OCI-LY1 (cell line): ENCODE data around the gene MAP3K14.

Source experiments
- H2AFZ ChIP-seq: fragments of 200-600 bp; sonication (generic), shearing (Covaris generic); 2 replicates; pipeline ENCODE4 v1.6.0; 2014; ENCODE audit warnings: antibody characterized with exemption, mild to moderate bottlenecking, low read length
- H3F3A ChIP-seq: fragments of 200-600 bp; sonication (generic), shearing (Covaris generic); 2 replicates; pipeline ENCODE4 v1.6.0; 2014; ENCODE audit warnings: mild to moderate bottlenecking, antibody characterized with exemption, low read length, moderate library complexity; ENCODE audit not compliant: insufficient read depth
- H3K27ac ChIP-seq: fragments of 200-600 bp; sonication (generic); 2 replicates; pipeline ENCODE4 v1.5.1; 2014; ENCODE audit warnings: low read length, mixed run types, mild to moderate bottlenecking, low read depth; ENCODE audit not compliant: poor library complexity, severe bottlenecking
- H3K27me3 ChIP-seq: fragments of 200-600 bp; sonication (generic); 2 replicates; pipeline ENCODE4 v1.6.0; 2014; ENCODE audit warnings: antibody characterized with exemption, mild to moderate bottlenecking, low read length, moderate library complexity; ENCODE audit not compliant: insufficient read depth
- H3K36me3 ChIP-seq: fragments of 200-600 bp; sonication (generic); 2 replicates; pipeline ENCODE4 v1.6.1; 2014; ENCODE audit warnings: mild to moderate bottlenecking, antibody characterized with exemption, low read length, moderate library complexity, mixed read lengths; ENCODE audit not compliant: insufficient read depth
- H3K4me1 ChIP-seq: fragments of 200-600 bp; sonication (generic); 2 replicates; pipeline ENCODE4 v1.5.1; 2014; ENCODE audit warnings: mild to moderate bottlenecking, low read length, moderate library complexity; ENCODE audit not compliant: insufficient read depth, severe bottlenecking
- H3K4me2 ChIP-seq: fragments of 200-600 bp; sonication (generic), shearing (Covaris generic); 2 replicates; pipeline ENCODE4 v1.6.1; 2014; ENCODE audit warnings: low read length
- H3K4me3 ChIP-seq: fragments of 200-600 bp; sonication (generic); 2 replicates; pipeline ENCODE4 v1.5.1; 2014; ENCODE audit warnings: low read length, low read depth, mild to moderate bottlenecking, mixed read lengths; ENCODE audit not compliant: poor library complexity, severe bottlenecking
- H3K79me2 ChIP-seq: fragments of 200-600 bp; shearing (Covaris generic); 2 replicates; pipeline ENCODE4 v1.6.1; 2016; ENCODE audit warnings: mixed run types, low read length, mixed read lengths; ENCODE audit not compliant: insufficient read depth
- H3K9ac ChIP-seq: fragments of 200-600 bp; sonication (generic), shearing (Covaris generic); 2 replicates; pipeline ENCODE4 v1.6.1; 2014; ENCODE audit warnings: mild to moderate bottlenecking, low read length, mixed read lengths
- H3K9me2 ChIP-seq: fragments of 200-600 bp; sonication (generic), shearing (Covaris generic); 2 replicates; pipeline ENCODE4 v1.6.1; 2014; ENCODE audit warnings: low read depth, mild to moderate bottlenecking, low read length, mixed read lengths
- H3K9me3 ChIP-seq: fragments of 200-600 bp; shearing (Covaris generic); 2 replicates; pipeline ENCODE4 v1.6.1; 2014; ENCODE audit warnings: low read length, mixed read lengths
- H4K20me1 ChIP-seq: fragments of 200-600 bp; sonication (generic), shearing (Covaris generic); 2 replicates; pipeline ENCODE4 v1.6.0; 2016; ENCODE audit warnings: mild to moderate bottlenecking, low read length; ENCODE audit not compliant: insufficient read depth
- CTCF ChIP-seq: fragments of 200-600 bp; sonication (generic), shearing (Covaris generic); IDR thresholded peaks from 2 replicates; pipeline ENCODE4 v1.5.1; 2017; ENCODE audit warnings: mild to moderate bottlenecking, antibody characterized with exemption, low read length, moderate library complexity, mixed read lengths
- EZH2 ChIP-seq: fragments of 200-600 bp; sonication (generic), shearing (Covaris generic); IDR thresholded peaks from 2 replicates; pipeline ENCODE4 v1.8.0; 2017; ENCODE audit warnings: borderline replicate concordance, mixed run types, mild to moderate bottlenecking, antibody characterized with exemption, low read length, moderate library complexity, mixed read lengths

MAP3K14 gene

GRCh38 chr17:45316434-45317110, at the start of gene MAP3K14:
MAP3K14 (minus strand) TSS chr17:45317020; CDS start chr17:45290745, 26,275 bp downstream.
- H4K20me1 ChIP-seq = no peaks in the 10 kb centered on the region
- H3K9me3 ChIP-seq = no peaks in the 10 kb centered on the region
- H3K27me3 ChIP-seq = no peaks in the 10 kb centered on the region
- H3K4me3 ChIP-seq = peak within 1 kb of the TSS; percentile 86
- peak within 1 kb of the TSS; percentile 95 for H3K4me2 ChIP-seq
- peak within 1 kb of the TSS; percentile 72; the same call in 1 of the 2 replicates for H2AFZ ChIP-seq
- no peaks in the 10 kb centered on the region for H3K9me2 ChIP-seq
- H3K9ac ChIP-seq = peak within 1 kb of the TSS; percentile 83
- no peaks in the 10 kb centered on the region for H3K36me3 ChIP-seq
- H3K27ac ChIP-seq = peak within 1 kb of the TSS; percentile 84
- peaks cover 12% of the 10 kb centered on the region for H3K79me2 ChIP-seq
- peaks cover 56% of the 10 kb centered on the region for H3K4me1 ChIP-seq
- TF ChIP-seq EZH2 (no peak), CTCF (no peak; the same call in 1 of the 2 replicates)
- H3F3A ChIP-seq = no peaks in the 10 kb centered on the region

- Histone ChIP-seq H3K9me3 (no peaks in the 10 kb centered on the region), H3K4me1 (no peaks in the 10 kb centered on the region), H3K9me2 (no peaks in the 10 kb centered on the region), H3K27me3 (peaks cover 10% of the 10 kb centered on the region; the same call in 1 of the 2 replicates), H3K4me3 (no peak overlapping the region), H3K9ac (no peak overlapping the region), H3K36me3 (no peaks in the 10 kb centered on the region), H2AFZ (no peak overlapping the region), H3K4me2 (no peak overlapping the region), H3F3A (no peaks in the 10 kb centered on the region), H4K20me1 (no peaks in the 10 kb centered on the region), H3K79me2 (no peaks in the 10 kb centered on the region), H3K27ac (no peak overlapping the region)
- no peak for TF ChIP-seq EZH2
- no peak for TF ChIP-seq CTCF
Observed at GRCh38 chr17:45366049-45366448, 49.2 kb upstream of the MAP3K14 start.

- Histone ChIP-seq H3K9me2 (no peaks in the 10 kb centered on the region), H3K36me3 (no peaks in the 10 kb centered on the region), H3F3A (no peaks in the 10 kb centered on the region), H3K4me1 (no peaks in the 10 kb centered on the region), H3K27ac (no peak overlapping the region), H3K4me3 (no peak overlapping the region), H3K9ac (no peak overlapping the region), H4K20me1 (no peaks in the 10 kb centered on the region), H3K9me3 (no peaks in the 10 kb centered on the region), H3K27me3 (peaks cover 16% of the 10 kb centered on the region; the same call in 1 of the 2 replicates), H3K4me2 (no peak overlapping the region), H2AFZ (no peak overlapping the region), H3K79me2 (no peaks in the 10 kb centered on the region)
- TF ChIP-seq EZH2 (no peak), CTCF (no peak)
Observed at GRCh38 chr17:45364531-45365390, 47.9 kb upstream of the MAP3K14 start.
